Stimulated activated CD4-positive, alpha-beta T cell treated with anti-CD3 and anti-CD28 coated beads, TNF-alpha, amount 100 ng/mL, for 4 hours (primary cell): ENCODE data around the gene IL6ST.
A peak's percentile ranks its signal among the peaks of the same experiment; 100 is the strongest.
"Not testable (repeated sequence)": the region's sequence is repeated elsewhere in the genome, so short reads cannot be mapped to it uniquely, and the experiment has no call there.

ENCODE experiments used
- DNase-seq, 3 experiments: peaks; one replicate each; pipeline ENCODE4 v3.0.0-alpha.2; 2020; ENCODE audit warnings: low read depth in 3 of 3

IL6ST gene

DNA sequence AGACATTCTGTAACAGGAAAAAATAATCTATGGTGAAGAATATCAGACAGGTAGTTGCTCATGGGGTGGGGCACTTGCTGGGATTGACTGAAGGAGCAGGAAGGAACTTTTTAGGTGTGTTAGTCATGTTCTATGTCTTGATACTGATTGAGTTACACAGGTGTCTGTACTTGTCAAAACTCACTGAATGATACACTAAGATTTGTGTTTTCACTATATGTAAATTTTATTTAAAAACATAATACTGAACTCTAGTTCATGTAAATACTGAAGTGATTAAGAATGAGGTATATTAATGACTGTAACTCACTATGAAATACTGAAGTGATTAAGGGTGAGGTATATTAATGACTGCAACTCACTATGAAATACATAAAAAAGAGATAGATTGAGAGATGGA lies 28.5 kb downstream of the IL6ST start:
- DNase-seq = no peak

GRCh38 chr5:55965525-55965924 lies 29.2 kb downstream of the IL6ST start:
- no peak for DNase-seq

DNA sequence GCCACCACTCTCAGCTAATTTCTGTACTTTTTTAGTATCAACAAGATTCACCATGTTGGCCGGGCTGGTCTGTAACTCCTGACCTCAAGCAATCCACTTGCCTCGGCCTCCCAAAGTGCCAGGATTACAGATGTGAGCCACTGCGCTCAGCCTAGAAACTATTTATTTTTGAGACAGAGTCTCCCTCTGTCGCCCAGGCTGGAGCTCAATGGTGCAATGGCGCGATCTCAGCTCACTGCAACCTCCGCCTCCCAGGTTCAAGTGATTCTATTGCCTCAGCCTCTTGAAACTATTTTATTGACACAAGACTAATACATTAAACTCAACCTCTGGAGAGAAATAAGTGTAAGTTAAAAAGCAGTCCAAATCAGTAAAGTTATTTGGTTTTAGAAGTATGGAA lies 34.0 kb downstream of the IL6ST start:
- DNase-seq = no peak

DNA sequence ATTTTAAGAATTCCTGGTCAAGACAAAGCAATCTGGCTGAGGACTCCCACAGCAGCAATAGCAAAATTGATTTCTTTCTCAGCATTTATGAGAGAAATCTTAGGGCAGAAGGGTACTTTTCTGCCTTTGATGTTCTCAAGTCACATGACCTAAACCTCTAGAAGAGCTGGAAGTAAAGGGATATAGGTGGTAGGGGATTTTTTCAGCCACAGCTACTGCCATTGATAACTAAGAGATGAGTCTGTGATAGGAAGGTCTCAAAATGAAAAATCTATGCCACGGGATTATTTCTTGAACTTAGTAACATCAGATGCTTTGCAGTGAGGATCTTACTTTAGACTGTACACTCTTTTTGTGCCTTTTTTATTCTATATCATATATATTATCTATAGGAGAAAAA lies 35.6 kb downstream of the IL6ST start:
- DNase-seq = no peak

GRCh38 chr5:55941154-55941553 lies 53.6 kb downstream of the IL6ST start:
- DNase-seq = not testable (repeated sequence)

DNA sequence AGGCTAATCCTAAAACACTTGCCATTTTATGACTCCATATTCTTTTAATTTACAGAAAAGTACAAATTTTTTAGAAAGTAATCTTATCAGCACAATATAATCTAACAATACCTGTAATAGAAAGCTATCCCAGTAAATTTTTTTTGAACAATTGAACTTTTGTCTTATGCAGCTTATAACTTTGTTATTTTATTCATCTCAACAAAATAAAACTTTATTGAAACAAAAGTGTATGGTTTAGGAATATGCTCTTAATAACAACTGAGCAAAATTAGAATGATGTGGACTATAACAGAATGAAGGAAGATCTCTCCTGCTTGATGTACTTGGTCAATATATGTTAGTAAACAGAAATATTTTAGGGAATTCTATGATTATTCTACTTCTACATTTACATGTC lies 57.2 kb downstream of the IL6ST start:
- not testable (repeated sequence) for DNase-seq

- peak; percentile 52 to 61 (median 57) for DNase-seq
These were observed 58.6 kb downstream of the IL6ST start for GRCh38 chr5:55936100-55936693.

DNA sequence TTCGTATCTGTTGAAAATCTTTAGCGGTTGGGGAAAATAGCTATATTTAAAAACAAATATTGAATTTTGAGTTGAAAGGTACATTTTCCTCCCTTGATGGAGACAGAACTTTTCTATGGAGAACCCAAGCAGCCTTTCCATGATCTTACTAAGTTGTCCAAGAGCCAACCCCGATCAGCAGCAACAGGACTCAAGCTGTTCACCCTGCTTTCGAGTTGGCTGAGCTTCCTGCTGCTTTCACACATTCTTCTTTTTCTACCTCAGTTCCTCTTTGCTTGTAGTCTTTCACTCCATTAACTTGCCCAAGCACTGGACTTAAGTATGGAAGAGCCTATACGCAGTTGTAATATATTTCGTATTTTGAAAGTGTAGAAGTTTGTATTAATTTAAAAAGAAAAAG lies 59.4 kb downstream of the IL6ST start:
- DNase-seq = no peak

- DNase-seq = no peak
These were observed 60.0 kb downstream of the IL6ST start for GRCh38 chr5:55934720-55935119.

DNA sequence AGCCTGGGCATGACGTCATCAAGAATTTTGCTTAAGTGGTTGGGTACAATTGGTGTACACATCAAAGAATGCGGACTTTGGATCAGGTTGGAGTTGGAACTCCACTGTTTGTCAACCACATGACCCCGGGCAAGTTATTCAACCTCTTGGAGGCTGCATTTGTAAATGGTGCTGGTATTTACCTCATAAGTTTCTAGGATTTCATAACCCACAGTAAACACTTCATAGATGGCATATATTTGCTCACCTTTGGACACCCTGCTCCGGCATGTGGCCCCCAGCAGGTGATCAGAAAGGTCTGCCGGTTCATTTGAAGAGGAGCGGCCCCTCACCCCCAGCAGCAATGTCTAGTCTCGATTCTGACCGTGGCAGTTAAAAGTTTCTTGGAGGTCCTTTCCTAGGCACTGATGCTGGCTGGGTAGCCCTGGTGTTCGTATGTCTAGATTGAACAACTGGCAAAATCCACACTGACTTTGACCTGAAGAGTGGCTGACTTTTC lies 60.6 kb downstream of the IL6ST start:
- DNase-seq = no peak

GRCh38 chr5:55933377-55934114 lies 61.2 kb downstream of the IL6ST start:
- no peak for DNase-seq

DNA sequence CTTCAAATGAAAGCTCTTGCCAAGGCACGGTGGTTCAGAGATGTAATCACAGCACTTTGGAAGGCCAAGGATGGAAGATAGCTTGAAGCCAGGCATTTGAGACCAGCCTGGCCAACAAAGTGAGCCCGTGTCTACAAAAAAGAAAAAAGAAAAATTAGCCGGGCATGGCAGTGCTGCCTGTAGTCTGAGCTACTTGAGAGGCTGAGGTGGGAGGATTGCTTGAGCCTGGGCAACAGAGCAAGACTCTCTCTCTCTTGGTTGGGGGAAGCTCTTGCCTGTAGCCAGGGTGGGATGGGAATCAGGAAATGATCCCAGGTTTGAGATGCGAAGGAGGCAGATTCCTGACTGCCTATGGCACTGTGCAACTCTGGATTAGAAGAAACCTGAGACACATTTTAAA lies 62.1 kb downstream of the IL6ST start:
- no peak for DNase-seq

DNA sequence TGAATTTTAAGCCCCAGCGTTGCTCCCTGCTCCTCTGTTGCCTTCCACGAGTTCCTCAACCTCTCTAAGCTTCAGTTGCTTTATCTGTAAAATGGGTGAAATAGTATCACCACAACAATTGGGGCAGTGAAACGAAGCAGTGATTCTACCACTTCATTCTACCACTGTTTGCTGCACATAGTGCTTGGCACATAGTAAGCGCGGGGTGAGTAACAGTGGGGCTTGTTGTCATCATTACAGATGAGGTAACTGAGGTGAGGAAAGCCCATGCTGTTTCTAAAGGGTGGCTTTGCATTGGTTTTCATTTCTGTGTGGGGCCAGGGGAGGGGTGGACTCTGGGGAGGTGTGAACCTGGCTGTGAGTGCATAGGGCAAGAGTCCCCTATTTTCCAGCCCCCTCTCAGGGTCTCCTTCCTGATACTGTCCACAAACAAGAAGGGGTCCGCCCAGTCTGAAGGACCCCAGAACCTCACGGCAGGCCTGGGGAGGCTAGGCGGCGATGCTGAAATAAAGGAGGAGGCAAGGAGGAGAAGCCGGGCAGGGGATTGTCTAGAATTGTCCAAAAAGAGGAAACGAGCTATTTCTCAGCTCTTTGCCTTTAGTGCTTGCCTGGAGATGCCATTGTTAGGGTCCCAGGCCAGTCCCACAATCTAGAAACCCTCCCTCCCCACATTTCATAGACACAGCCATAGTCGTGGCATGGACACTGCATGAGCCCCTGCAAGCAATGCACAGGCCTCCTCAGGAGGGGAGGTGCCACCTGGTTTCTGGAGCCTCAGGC lies 65.6 kb downstream of the IL6ST start:
- no peak for DNase-seq

- DNase-seq = no peak
These were observed 66.7 kb downstream of the IL6ST start for GRCh38 chr5:55927861-55928655.

DNA sequence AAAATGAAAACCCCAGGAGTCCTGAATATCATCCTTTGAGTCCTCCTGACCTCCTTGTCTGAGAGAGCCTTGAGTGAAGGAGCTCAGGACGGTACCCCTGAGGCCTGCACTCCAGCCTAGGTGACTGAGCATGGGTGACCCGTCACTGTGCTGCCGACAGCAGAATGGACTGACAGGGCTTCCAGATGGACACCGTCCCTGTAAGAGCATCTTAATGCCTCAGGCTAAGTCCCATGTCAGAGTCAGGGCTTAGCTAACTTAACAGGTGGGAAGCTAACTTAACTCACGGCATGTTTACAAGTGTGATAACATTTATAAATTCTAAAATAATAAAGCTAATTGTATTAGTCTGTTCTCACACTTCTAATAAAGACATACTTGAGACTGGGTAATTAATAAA lies 68.3 kb downstream of the IL6ST start:
- no peak for DNase-seq

DNA sequence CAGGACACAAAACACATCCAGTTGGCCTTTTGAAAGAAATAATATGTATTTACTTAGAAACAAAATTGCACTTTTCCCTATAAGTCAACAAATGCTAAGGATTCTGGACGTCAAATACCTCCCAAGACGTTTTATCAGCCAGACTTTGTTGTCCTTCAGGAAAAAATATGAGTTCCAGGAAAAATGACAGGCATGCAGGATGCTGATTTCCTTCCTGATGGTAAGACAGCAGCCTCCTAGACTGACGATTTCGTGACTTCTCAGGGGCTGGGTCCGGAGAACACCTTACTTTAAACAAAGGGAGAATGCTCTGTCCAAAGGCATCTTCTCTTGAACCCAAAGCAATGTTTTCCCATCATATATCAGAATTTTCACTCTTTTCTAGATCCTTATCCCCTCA lies 69.1 kb downstream of the IL6ST start:
- no peak for DNase-seq

- DNase-seq = no peak
These were observed 69.6 kb downstream of the IL6ST start for GRCh38 chr5:55925181-55925580.

DNA sequence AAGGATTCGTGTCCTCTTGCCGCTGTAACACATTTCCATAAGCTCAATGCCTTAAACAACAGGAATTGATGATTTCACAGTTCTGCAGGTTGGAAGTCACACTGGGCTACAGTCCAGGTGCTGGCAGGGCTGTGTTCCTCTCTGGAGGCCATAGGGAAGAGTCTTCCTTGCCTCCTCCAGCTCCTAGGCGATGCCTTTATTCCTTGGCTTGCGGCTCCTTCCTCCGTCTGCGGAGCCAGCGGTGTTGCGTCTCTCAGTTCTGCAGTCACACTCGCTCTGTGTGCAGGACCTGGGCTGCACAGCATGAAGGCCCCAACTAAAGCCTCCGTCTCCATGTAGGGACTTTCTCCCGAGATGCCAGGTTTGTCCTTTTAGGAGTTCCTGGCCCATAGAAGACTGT lies 70.0 kb downstream of the IL6ST start:
- DNase-seq = no peak

DNA sequence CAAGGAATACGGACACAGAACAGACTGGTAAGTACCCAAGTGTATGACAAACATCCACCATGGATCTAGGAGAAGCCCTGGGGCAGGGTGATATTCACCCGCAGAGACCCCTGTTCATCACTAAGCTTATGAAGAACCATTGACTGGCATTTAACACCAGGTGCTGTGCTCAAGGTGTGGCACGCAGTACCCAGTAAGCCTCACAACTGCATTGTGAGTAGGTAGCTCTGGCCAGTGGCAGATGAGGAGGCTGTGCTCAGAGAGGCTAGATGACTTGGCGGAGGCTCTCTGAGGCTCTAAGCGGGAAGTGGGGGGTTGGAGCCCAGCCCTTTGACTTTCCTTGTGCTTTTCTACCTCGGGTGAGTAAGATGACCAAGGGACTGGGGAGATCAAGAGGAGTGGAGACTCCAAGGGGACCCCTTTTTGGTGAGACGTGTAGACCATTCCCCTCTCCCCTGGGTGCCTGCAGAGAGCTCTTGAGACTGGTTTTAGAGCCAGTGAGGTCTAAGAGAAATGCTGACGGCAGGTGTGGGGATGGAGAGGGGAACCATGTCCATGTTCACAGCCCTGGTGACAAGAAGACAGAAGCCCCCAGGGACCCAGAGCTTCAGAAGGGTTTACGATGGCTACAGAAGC lies 70.8 kb downstream of the IL6ST start:
- no peak for DNase-seq

- DNase-seq = no peak
These were observed 71.5 kb downstream of the IL6ST start for GRCh38 chr5:55923177-55923771.

GRCh38 chr5:55921617-55922016 lies 73.1 kb downstream of the IL6ST start:
- no peak for DNase-seq
